ENCODE measurements around the gene ETHE1.

The ETHE1 gene

DNA sequence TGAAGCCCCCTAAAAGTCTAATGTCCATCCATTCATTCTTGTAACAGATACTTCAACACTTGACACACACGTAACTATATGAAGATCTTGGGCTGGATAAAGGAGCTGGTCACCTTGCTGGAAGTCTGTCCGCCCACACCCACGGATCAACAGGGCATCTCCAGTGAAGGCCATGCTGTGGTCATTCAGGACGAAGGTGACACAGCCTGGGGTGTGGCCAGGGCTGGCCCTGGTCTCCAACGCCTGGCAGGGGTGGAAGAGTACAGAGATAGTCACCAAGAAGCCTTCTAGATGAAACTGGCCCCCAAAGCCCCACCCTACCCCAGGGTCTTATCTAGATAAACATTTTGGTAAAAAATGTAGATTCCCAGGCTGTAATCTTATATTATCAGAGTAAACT is 15.7 kb downstream of the ETHE1 start:
- DNase-seq (ENCODE audit: extremely low read depth, insufficient read length): no peak
- no peaks in the 10 kb centered on the region for H3K27me3 ChIP-seq (replicated peaks; ENCODE audit: control insufficient read depth, insufficient read depth, low read length)
- peaks cover 2% of the 10 kb centered on the region for H3K36me3 ChIP-seq (ENCODE audit: control insufficient read depth, insufficient read depth, low read length)
- TF ChIP-seq, protein P1, sequence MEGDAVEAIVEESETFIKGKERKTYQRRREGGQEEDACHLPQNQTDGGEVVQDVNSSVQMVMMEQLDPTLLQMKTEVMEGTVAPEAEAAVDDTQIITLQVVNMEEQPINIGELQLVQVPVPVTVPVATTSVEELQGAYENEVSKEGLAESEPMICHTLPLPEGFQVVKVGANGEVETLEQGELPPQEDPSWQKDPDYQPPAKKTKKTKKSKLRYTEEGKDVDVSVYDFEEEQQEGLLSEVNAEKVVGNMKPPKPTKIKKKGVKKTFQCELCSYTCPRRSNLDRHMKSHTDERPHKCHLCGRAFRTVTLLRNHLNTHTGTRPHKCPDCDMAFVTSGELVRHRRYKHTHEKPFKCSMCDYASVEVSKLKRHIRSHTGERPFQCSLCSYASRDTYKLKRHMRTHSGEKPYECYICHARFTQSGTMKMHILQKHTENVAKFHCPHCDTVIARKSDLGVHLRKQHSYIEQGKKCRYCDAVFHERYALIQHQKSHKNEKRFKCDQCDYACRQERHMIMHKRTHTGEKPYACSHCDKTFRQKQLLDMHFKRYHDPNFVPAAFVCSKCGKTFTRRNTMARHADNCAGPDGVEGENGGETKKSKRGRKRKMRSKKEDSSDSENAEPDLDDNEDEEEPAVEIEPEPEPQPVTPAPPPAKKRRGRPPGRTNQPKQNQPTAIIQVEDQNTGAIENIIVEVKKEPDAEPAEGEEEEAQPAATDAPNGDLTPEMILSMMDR (IDR thresholded peaks at IDR 0.05; ENCODE audit: insufficient read depth, low read length, poor library complexity, severe bottlenecking): no peak
- H3K4me3 ChIP-seq (replicated peaks; ENCODE audit: low read depth, low read length): no peak overlapping the region

DNA sequence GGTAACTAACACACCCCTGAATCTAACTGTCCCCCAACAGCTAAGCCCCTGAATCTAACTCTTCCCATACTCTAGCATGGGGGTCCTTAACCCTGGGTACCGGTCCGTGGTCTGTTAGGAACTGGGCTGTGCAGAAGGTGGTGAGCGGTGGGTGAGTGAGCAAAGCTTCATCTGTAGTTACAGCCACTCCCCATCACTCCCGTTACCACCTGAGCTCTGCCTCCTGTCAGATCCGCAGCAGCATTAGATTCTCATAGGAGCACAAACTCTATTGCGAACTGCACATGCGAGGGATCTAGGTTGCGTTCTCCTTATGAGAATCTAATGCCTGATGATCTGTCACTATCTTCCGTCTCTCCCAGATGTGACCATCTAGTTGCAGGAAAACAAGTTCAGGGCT is 16.3 kb downstream of the ETHE1 start:
- Histone ChIP-seq H3K4me3 (replicated peaks; ENCODE audit: low read depth, low read length) (no peak overlapping the region), H3K36me3 (ENCODE audit: control insufficient read depth, insufficient read depth, low read length) (peaks cover 2% of the 10 kb centered on the region), H3K27me3 (replicated peaks; ENCODE audit: control insufficient read depth, insufficient read depth, low read length) (no peaks in the 10 kb centered on the region)
- TF ChIP-seq, protein P1 (IDR thresholded peaks at IDR 0.05; ENCODE audit: insufficient read depth, low read length, poor library complexity, severe bottlenecking): no peak
- no peak for DNase-seq (ENCODE audit: extremely low read depth, insufficient read length)

DNA sequence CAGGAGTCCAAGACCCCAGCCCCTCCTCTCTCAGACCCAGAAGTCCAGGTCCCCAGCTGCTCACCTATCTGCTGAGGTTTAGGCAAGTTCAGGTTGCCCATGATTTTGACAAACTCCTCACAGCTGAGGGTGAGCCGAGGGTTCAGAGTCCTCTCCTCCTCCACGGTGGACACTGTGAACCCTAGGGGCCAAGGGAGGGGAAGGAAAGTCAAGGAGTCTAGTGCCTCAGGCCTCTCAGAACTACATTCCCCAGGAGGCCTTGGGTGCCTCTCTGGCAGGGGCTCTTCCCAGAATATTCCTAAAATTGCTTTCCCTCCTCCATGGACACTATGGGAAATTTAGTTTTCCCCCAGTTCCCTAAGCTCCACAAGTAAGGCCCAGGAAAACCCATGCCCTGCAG is 19.1 kb downstream of the ETHE1 start:
- peaks cover 2% of the 10 kb centered on the region for H3K36me3 ChIP-seq (ENCODE audit: control insufficient read depth, insufficient read depth, low read length)
- no peaks in the 10 kb centered on the region for H3K27me3 ChIP-seq (replicated peaks; ENCODE audit: control insufficient read depth, insufficient read depth, low read length)
- no peak for DNase-seq (ENCODE audit: extremely low read depth, insufficient read length)
- TF ChIP-seq, protein P1 (IDR thresholded peaks at IDR 0.05; ENCODE audit: insufficient read depth, low read length, poor library complexity, severe bottlenecking): no peak
- no peak overlapping the region for H3K4me3 ChIP-seq (replicated peaks; ENCODE audit: low read depth, low read length)

DNA sequence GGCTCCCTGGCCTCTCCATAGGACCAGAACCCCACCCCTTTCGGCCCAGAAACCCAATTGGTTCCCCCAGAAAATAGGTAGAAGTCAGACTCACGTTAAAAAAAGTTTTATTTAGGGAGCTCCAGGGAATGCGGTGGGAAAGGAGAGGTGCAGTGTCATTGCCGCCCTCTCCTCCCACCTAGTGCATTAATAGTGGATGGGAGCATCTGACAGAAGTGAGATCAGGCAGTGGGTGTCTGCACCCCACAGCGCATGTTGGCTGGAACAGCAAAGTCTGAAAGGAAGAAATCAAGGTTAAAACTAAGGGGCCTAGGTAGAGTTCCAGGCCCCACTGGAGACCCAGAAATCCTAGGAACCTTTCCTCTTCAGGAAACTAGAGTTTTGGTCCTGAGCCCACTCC is 20.4 kb downstream of the ETHE1 start:
- no peak for DNase-seq (ENCODE audit: extremely low read depth, insufficient read length)
- no peak overlapping the region for H3K4me3 ChIP-seq (replicated peaks; ENCODE audit: low read depth, low read length)
- TF ChIP-seq, protein P1 (IDR thresholded peaks at IDR 0.05; ENCODE audit: insufficient read depth, low read length, poor library complexity, severe bottlenecking): no peak

DNA sequence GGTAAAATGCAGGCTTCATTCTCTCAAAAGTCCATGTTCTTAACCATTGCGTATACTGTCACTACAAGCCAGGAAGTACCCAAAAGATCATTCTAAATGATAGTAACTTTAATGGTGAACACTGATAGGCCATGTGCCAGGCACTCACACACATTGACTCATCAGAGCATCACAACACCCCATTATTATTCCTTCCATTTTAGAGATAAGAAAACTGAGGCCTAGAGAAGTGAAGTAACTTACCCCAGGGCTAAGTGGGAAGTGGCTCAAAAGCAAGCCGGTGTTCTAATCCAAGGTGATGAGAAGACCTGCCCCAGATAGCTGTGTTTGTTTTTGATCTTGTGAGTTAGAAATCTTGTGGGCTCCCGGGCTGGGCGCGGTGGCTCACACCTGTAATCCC is 21.1 kb downstream of the ETHE1 start:
- Histone ChIP-seq H3K27me3 (replicated peaks; ENCODE audit: control insufficient read depth, insufficient read depth, low read length) (no peaks in the 10 kb centered on the region), H3K36me3 (ENCODE audit: control insufficient read depth, insufficient read depth, low read length) (no peaks in the 10 kb centered on the region; the same call in none of the 2 replicates), H3K4me3 (replicated peaks; ENCODE audit: low read depth, low read length) (no peak overlapping the region)
- DNase-seq (ENCODE audit: extremely low read depth, insufficient read length): no peak
- TF ChIP-seq, protein P1 (IDR thresholded peaks at IDR 0.05; ENCODE audit: insufficient read depth, low read length, poor library complexity, severe bottlenecking): no peak

More for the DNA sequence above, 20.4 kb downstream of the ETHE1 start:
- Histone ChIP-seq H3K27me3 (replicated peaks; ENCODE audit: control insufficient read depth, insufficient read depth, low read length) (no peaks in the 10 kb centered on the region), H3K36me3 (ENCODE audit: control insufficient read depth, insufficient read depth, low read length) (peaks cover 2% of the 10 kb centered on the region)

DNA sequence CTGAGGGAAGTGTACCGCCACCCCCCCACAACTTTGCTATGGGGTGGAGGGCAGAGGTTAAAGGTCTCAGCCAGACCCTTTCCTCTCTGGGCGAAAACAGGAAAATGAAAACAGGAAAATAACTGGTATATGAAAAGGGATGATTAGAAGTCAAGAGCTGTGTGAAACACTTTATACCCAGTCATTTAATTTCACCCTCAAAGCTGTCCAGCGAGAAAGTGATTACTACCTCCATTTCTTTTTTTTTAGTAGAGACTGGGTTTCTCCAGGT is 21.9 kb downstream of the ETHE1 start:
- DNase-seq (ENCODE audit: extremely low read depth, insufficient read length): no peak
- no peaks in the 10 kb centered on the region for H3K27me3 ChIP-seq (replicated peaks; ENCODE audit: control insufficient read depth, insufficient read depth, low read length)
- no peaks in the 10 kb centered on the region; the same call in none of the 2 replicates for H3K36me3 ChIP-seq (ENCODE audit: control insufficient read depth, insufficient read depth, low read length)
- TF ChIP-seq, protein P1 (IDR thresholded peaks at IDR 0.05; ENCODE audit: insufficient read depth, low read length, poor library complexity, severe bottlenecking): no peak
- no peak overlapping the region for H3K4me3 ChIP-seq (replicated peaks; ENCODE audit: low read depth, low read length)
